ENCODE data around the gene CACNG7.

The CACNG7 gene

GRCh38 chr19:53878776-53879139, 30.3 kb upstream of the CACNG7 start:
- DNase-seq (ENCODE audit: low read depth in 1 of 2, low spot score in 1 of 2): no peak

- peak; percentile 59 to 68 for DNase-seq (ENCODE audit: low read depth in 1 of 2, low spot score in 1 of 2)
These were observed 29.7 kb upstream of the CACNG7 start for GRCh38 chr19:53879140-53880081.

DNA sequence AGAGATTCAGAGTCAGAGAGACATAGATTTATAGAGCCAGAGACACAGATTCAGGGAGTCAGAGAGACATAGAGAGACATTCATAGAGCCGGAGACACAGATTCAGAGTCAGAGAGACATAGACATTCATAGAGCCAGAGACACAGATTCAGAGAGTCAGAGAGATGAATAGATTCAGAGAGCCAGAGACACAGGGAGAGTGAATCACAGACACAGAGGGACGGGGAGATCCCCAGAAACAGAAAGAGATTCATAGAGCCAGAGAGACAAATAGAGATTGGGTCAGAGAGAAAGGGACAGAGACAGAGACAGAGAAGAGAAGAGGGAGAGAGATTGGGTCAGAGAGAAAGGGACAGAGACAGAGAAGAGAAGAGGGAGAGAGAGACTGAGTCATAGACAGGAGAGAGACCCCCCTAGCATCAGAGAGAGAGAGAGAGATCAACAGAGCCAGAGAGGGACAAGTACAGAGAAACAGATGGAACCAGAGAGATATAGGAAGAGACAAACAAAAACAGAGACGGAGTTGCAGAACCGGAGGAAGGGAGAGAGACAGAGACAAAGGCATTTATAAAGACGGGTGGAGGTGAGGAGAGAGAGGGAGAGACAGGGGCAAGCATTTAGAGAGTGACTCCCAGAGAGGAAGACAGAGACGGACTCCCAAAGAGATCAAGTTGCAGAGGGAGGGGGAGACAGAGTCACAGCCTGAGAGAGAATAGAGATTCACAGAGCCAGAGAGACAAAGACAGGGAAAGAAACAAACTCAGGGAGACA, 28.2 kb upstream of the CACNG7 start:
- DNase-seq (ENCODE audit: low read depth in 1 of 2, low spot score in 1 of 2): no peak

DNA sequence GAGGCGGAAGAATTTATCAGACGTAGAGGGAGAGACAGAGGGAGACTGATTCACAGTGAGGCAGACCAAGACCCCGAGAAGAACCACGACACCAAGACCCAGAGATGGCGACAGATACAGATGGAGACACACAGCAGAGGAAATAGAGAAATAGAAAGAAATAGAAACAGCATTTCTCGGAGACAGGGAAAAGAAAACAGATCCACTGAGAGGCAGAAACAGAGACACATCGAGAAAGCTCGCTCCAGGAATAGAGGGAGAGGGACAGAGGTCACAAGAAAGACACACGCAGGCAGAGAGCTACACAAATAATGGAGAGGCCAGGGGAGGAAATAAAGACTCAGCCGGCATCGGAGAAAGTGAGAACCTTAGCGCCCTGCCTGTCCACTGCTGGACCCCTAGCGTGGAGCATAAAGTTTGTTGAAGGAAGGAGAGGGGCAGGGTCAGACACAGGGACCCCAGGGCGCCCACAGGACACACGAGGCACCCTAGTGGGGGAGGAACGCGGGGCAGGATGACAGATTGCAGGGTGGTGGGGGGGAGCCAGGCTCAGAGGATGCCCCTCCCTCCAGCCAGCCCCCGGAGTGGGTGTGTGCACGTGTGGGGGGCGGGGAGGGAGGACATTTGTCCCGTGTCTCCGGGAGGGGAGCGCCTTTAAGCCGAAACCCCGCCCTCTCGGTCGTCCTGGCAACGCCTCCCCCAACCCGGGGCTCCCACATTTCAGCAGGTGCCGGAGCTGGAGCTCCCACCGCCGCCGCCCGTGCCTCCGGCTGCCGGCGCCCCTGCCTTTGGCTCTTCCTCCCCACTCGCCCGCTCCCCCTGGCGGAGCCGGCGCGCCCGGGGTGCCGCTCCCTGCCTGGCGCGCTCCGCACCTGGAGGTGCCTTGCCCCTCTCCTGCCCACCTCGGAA, 27.3 kb upstream of the CACNG7 start, which contains the start of gene PRKCG:
TSS of gene PRKCG (plus strand) at position 716 of the 909 bp plus-strand sequence. CDS start 298 bp downstream, outside the sequence.
- DNase-seq (ENCODE audit: low read depth in 1 of 2, low spot score in 1 of 2): no peak

GRCh38 chr19:53882391-53883050, 26.6 kb upstream of the CACNG7 start:
- DNase-seq (ENCODE audit: low read depth in 1 of 2, low spot score in 1 of 2): no peak

- DNase-seq (ENCODE audit: low read depth in 1 of 2, low spot score in 1 of 2): no peak
These were observed 25.8 kb upstream of the CACNG7 start for GRCh38 chr19:53883231-53883661.

DNA sequence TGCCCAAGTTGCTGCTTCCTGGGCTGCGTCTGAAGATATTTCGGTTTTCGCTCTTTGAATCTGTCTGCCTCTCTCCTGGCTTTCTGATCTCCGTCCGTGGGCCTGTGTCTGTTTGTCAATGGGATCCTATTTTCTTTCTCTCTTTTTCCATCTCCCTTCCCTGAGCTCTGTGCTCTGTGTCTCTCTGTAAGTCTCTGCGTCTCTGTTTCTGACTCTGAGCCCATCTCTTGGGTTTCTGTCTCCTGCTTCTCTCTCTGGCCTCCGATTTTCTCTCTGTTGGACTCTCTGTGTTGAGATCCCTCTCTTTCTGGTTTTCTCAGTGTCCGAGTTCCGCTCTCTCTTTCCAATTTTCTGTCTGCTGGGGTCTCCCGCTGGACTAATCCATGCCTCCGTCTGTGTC, 25.3 kb upstream of the CACNG7 start:
- no peak for DNase-seq (ENCODE audit: low read depth in 1 of 2, low spot score in 1 of 2)

DNA sequence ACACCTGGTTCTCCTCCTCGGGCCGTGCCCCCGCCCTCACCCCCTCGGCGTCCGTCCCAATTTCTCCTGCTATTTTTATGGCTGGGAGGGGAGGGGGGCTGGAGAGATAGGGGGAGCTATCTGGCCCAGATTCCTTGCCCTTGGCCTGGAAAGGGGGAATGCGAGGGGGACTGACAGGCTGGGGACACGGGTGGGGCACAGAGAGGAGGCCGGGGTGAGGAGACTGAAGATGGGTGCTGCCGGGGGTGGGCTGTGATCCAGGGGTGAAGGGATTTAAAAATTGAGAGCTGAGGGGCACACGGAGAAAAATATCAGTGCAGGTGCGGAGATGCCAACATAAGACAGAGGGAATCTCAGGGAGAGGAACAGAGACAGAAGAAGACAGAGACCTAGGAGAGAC, 24.8 kb upstream of the CACNG7 start:
- DNase-seq (ENCODE audit: low read depth in 1 of 2, low spot score in 1 of 2): no peak

GRCh38 chr19:53885036-53885435, 24.0 kb upstream of the CACNG7 start:
- no peak for DNase-seq (ENCODE audit: low read depth in 1 of 2, low spot score in 1 of 2)

DNA sequence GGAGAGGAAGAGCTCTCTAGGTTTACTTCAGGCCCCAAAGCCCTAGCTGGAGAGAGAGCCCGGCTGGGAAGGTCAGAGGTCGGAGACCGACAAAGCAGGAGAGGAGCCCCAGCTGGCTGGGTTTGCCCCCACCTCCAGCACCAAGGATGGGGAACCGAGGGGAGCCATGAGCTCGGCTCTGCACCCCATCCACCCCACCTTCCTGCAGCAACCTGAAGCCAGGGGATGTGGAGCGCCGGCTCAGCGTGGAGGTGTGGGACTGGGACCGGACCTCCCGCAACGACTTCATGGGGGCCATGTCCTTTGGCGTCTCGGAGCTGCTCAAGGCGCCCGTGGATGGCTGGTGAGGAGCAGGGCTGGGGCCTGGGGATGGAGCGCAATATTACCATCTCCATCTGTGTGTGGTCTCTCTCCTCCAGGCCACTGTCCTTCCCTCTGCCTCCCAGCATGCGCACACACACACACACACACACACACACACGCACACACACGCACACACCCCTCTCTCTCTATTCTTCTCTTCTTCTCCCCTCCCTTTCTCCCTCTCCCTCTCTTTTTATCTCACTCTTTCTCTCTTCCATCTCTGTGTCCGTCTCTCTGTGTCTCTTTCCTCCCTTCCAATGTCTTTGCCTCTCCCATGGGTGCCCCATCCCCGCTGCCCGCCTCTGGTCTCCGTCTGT, 16.6 kb upstream of the CACNG7 start:
- no peak for DNase-seq (ENCODE audit: low read depth in 1 of 2, low spot score in 1 of 2)

- no peak for DNase-seq (ENCODE audit: low read depth in 1 of 2, low spot score in 1 of 2)
These were observed 16.1 kb upstream of the CACNG7 start for GRCh38 chr19:53892981-53893325.

DNA sequence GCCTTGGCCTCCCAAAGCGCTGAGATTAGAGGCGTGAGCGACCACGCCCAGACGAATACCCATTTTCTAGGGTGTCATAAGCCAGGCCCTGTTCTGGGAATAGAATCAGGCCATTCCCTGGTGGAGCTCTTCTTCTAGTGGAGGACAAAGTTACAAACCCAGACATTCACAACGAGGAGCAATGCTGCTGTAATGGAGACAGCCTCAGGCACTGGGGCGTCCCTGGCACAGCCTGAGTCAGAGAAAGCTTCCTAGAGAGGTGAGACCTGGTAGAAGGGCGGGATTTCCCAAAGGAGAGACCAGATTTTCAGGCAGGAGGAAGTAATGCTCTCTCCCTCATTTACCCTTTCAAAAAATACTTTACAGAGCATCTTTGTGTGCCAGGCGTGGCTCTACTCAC, 14.4 kb upstream of the CACNG7 start:
- DNase-seq (ENCODE audit: low read depth in 1 of 2, low spot score in 1 of 2): no peak

GRCh38 chr19:53896682-53897081, 12.4 kb upstream of the CACNG7 start:
- DNase-seq (ENCODE audit: low read depth in 1 of 2, low spot score in 1 of 2): no peak

DNA sequence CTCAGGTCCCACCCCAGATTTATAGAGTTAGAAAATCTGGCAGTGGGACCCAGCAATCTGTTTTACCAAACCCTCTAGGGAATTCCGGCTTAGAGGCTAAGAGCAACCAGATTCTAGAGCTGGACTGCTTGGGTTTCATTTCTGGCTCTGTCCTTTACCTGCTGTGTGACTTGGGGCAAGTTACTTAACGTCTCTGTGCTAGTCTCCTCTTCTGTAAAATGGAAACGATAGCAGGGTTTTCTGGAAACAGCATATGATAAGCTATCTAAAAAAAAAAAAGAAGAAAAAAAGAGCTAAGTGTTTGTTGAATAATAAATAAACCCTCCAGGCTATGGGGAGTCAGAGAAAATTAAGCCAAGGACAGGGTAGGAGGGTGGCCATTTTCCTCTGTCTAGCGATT, 11.6 kb upstream of the CACNG7 start:
- DNase-seq (ENCODE audit: low read depth in 1 of 2, low spot score in 1 of 2): no peak

- DNase-seq (ENCODE audit: low read depth in 1 of 2, low spot score in 1 of 2): no peak
These were observed 10.9 kb upstream of the CACNG7 start for GRCh38 chr19:53898166-53898565.

DNA sequence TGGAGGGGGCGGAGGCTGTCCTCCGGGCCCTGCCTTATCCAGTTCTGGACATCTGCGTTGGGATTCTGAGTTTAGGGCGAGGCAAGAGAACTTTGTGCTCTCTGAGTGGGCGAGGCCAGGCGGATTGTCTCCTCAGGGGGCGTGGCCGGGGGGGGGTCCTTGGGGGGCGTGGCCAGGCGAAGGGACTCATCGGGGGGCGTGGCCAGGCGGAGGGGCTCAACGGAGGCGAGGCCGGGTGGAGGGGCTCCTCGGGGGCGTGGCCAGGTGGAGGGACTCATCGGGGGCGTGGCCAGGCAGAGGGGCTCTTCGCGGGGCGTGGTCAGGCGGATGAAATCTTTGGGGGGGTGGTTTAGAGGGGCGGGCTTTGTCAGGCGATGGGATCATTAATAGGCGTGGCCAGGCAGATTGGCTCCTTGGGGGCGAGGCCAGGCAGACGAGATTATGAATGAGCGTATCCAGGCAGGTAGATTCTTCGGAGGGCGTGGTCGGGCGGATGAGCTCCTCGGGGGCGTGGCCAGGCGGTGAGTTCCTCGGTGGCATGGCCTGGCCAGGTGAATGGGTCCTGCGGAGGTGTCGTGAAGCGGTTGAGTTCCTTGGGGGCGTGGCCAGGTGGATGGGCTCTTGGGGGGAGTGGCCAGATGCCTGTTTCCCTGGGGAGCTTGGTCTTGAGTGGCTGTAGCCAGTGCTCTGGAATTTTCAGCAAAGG, 10.3 kb upstream of the CACNG7 start:
- no peak for DNase-seq (ENCODE audit: low read depth in 1 of 2, low spot score in 1 of 2)

DNA sequence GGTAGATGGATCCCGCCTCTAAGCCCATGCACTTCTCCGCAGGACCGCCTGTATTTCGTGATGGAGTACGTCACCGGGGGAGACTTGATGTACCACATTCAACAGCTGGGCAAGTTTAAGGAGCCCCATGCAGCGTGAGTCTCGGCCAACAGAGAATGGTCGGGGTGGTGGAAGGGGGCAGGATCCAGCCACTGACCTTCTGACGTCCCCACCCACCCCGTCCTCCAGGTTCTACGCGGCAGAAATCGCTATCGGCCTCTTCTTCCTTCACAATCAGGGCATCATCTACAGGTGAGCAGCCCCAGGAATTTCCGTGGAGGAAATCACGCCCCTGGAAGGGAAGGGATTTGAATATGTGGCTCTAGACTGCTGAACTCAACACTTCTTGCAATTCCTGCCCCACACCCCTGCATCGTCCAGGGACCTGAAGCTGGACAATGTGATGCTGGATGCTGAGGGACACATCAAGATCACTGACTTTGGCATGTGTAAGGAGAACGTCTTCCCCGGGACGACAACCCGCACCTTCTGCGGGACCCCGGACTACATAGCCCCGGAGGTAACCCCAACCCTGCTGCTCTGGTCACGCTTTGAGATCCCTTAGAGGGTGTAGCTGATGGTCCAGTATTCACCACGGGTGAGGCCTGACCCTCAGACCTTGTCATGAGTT, 8.8 kb upstream of the CACNG7 start:
- DNase-seq (ENCODE audit: low read depth in 1 of 2, low spot score in 1 of 2): no peak

DNA sequence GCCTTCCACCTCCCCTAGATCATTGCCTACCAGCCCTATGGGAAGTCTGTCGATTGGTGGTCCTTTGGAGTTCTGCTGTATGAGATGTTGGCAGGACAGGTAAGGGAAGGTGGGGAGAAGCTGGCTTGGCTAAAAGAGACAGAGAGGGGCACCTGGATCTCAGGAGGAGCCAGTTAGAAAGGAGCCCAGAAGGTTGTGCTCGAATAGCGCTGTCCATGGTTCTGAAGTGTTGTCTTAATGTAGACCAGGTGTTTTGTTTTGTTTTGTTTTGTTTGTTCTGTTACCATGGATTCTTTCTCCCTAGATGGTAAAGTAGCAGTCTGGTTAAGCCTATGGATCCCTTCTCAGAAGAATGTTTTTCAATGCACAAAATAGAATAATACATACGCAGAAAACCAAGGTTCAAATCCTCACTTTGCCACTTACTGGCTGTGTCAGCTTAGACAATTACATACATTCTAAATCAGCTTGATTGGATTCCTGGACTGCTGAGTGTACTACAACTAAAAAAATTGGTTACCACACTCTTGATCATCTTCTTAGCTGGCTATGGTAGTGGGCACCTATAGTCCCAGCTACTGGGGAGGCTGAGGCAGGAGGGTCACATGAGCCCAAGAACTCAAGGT, 5.9 kb upstream of the CACNG7 start:
- DNase-seq (ENCODE audit: low read depth in 1 of 2, low spot score in 1 of 2): no peak

GRCh38 chr19:53904909-53905308, 4.2 kb upstream of the CACNG7 start:
- no peak for DNase-seq (ENCODE audit: low read depth in 1 of 2, low spot score in 1 of 2)
